Ureter (tissue), 1 donor: ENCODE data around the gene KRTAP5-6. TPM values are rescaled to one million over a fixed set of nuclear protein-coding genes. Genes with fewer than 3 reads are reported as not detected.

Experiments used
- DNase-seq: peaks from one replicate; pipeline ENCODE4 v3.0.0-alpha.2; 2020; ENCODE audit warnings: low spot score
- total RNA-seq: library from RNA; stranded (reverse); gene quantifications from one replicate; pipeline ENCODE4 v1.2.4, GENCODE V29; 2023
- donor health status: DM: yes; HTN: yes; CAD: no.

The KRTAP5-6 gene, protein sequence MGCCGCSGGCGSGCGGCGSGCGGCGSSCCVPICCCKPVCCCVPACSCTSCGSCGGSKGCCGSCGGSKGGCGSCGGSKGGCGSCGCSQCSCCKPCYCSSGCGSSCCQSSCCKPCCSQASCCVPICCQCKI
- not detected for total RNA-seq

DNA sequence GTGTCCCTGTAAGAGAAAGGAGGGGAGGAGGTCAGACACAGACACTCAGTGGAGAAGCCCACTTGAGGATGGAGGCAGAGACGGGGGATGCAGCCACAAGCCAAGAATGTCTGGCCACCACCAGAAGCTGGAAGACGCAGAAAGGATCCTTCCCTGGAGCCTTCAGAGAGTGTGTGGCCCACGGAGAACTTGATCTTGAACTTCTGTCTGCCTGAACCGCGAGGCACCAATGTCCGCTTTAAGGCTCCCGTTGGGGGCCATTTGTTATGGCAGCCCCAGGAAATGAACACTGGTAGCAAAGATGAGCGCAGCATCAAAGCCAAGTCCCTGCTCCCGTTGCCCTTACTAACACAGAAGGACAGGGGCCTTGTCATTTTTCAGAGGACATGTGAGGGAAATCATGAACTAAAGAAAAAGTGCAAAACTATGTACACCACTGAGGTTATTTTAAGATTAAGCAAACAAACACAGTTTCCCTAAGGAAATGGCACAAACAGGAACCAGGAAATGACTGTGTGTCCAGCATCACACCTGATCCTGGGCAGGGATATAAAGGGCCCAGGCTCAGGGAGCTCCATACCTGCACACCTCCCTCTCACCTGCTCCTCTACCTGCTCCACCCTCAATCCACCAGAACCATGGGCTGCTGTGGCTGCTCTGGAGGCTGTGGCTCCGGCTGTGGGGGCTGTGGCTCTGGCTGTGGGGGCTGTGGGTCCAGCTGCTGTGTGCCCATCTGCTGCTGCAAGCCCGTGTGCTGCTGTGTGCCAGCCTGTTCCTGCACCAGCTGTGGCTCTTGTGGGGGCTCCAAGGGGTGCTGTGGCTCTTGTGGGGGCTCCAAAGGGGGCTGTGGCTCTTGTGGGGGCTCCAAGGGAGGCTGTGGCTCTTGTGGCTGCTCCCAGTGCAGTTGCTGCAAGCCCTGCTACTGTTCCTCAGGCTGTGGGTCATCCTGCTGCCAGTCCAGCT, at the start of gene KRTAP5-6:
Gene KRTAP5-6 (plus strand): TSS at position 588 of the 963 bp plus-strand sequence. CDS start 51 bp downstream, at position 639.
- DNase-seq: no peak

DNA sequence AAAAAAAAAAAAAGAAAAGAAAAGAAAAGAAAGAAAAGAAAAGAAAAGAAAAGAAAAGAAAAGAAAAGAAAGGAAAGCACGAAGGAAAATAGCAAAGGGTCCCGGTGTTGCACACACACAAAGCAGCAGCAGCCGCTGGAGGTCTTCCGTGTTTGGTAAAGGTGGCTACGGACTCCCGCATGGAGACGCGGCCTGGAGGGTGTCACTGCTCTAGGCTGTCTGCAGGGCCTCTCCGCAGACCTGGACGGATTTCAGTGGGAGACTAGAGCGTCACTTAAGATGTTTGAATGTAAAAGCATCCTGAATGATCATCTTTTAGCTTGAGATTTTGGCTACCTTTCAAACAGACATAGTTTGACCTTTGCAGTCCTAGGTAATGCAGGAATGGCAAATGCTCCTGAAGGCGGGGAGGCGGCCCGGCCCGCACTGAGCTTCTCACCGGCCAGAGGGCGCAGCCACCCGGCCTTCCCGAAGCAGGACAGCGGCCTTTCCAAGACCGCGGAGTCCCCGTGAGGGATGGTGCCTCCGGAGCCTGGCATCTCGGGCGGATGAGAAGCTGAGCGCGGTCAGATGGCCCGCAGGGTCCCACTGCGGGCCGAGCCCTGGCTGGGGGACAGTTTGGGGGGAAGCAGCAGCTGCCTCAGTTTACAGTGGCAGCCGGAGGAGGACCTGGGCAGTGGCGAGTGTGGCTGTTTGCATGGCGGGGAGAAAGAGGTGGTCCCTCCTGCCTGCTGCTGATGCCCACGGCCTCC, 48.9 kb upstream of the KRTAP5-6 start:
- no peak for DNase-seq

DNA sequence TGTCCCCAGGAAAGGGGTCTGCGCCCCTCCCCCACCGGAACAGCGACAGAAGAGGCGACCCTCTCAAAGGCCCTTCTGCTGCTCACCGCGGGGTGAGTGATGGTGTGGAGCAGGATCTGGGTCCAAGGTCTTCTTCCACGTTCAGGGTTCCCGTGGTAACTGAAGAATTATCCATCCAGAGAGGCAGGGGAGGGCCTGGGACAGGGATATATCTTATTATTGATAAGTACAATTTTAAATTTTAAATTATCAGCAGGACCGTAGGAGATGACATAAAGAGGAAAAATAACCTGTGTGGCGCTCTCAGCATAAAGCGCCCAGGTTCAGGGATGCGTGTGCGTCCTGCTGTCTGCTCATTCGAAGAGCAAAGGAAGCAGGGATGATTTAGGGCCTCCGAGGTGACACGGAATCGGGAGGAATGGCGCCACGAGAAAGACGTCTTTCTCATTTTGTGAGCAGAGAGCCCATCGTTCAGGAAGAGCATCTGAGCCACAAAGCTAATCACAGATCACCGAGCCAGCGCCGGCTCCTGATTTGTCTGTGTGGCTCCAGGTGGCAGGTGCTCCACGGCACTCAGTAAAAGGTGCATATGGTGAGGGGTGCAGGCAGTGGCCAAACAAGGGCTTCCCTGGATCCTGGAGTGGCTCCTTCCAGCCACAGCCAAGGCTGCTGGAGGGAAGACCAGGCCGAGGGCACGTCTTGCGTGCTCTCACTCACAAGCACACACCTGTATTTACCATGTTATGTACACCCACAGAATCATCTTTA, 48.2 kb upstream of the KRTAP5-6 start:
- no peak for DNase-seq

DNA sequence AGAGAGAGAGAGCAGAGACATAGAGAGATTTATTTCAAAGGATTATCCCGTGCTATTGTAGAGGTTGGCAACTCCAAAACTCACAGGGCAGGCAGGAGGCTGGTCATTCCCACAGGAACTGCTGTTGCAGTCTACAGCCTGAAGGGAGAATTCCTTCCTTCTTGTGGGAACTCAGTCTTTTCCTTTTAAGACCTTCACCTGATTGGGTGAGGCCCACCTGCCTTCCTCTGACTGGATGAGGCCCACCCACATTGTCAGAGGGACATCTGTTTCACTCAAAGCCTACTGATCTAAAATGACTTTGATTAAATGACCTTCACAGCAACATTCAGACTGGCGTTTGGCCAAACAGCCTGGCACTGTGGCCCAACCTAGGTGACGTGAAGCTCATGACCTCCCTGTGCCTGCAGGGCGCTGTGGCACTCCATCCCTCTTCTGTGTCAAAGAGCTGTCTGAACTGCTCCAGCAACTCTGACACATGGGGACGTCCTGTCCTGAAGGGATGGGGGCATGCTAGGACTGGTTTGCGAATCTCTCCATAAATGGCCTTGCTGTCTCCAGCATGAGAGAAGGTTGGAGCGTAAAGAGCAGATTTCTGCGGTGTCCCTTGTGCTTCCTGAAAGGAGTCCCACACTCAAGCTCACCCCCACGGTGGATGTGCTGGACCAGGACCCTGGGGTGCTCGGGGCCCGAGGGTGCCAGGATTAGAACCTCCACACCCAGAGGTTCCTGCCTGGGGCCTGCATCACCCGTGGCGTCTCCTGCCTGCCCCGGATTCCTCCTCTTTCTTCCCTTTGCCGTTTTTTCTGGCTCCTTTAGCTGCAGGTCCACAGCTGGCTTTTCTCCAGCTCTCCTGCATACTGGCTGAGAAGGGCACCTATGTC, 46.7 kb upstream of the KRTAP5-6 start:
- DNase-seq: no peak

DNA sequence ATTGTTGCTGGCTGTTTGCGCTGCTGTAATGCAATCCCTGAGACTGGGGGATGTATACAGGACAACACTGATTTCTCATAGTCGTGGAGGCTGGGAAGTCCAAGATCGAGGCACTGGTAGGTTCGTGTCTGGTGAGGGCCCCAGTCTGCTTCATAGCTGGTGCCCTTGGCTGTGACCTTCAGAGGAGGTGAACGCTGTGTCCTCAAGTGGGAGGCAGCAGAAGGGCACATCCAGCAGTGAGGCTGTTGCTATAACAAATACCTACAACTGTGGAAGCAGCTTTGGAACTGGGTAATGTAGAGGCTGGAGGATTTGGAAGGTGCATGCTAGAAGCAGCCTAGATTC, 46.1 kb upstream of the KRTAP5-6 start:
- no peak for DNase-seq

DNA sequence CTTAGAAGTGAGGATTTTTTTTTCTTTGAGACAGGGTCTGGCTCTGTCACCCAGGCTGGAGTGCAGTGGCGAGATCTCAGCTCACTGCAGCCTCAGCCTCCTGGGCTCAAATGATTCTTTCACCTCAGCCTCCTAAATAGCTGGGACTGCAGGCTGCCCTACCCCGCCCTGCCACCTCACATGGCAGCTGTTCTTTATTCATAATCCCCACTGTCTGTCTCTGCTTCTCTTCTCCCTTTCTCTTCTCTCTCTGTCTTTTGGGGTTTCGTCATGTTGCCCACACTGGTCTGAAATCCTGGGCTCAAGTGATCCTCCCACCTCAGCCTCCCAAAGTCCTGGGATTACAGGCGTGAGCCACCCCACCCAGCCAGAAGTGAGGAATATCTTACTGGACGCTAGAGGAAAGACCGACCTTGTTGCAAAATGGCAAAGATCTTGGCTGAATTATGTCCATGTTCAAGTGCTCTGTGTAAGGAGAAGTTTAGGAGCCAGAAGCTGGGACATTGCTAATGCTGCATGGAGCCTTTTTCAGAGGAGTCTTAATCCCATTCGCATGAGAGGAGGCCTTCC, 45.5 kb upstream of the KRTAP5-6 start:
- no peak for DNase-seq

DNA sequence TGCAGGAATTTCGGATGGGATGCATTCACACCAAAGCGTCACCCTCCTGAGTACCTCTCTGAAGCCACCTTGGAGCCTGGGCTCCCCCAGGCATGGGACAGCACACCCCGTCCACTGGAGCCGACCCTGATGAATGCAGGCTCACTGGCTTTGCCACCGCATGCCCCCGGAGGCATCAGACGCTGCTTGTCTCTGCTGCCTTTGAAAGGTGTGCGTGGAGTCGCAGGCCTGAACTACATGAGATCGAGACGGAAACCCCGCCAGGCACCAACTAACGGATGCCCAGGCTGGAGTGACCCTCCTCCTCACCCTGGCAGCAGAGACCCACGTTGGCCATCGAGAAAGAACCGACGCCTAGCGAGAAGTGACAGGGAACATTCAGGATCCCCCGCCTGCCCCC, 45.0 kb upstream of the KRTAP5-6 start:
- no peak for DNase-seq

DNA sequence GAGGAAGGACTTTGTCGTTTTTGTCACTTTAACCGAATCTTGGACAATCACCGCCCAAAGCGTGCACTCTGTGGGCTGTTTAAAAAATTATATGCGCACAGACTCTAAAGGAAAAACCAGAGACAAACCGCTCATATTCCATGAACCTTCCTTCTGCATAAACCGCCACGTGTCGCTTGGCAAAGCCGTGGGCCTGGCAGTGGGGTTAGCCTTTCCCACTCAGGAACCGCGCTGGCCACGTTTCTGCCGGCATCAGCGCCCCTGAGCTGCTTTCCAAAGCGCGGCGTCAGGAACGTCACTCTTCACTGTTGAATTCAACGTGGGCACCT, 44.6 kb upstream of the KRTAP5-6 start:
- no peak for DNase-seq

DNA sequence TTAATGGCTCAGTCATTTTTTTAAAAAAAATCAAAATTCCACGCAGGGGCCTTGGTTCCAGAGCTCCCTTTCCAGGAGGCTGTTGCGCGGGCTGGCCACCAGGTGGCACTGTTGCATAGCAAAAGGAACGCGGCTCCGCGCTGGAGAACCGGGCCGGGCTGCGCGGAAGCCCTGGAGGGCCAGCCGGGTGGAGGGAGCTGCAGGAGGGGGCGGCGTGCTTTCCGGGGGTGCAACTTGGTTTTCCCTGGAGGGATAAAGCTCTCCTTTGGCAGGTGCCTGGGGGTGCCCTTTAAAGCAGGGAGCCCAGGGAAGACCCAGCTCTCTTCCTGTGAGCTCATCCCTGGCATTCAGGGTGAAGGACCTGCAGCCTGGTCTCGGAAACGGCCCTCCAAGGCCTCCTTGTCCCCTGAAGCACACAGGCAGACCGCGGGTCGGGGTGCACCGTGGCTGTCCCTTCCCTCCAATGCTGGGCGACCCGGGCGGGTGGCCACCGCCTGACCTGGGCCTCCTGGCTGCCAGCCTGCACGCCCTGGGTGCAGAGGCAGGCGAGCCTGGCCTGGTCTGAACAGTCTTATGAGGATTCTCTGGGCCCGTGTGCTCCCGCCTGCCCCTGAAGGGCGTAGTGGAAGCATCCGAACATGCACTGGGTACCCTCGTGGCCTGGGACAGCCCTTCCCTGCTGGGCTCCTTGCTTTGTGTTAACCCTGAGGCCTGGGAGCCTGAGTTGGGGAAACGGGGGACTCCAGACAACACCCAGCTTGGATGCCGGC, 44.0 kb upstream of the KRTAP5-6 start:
- peak; percentile 77 for DNase-seq

DNA sequence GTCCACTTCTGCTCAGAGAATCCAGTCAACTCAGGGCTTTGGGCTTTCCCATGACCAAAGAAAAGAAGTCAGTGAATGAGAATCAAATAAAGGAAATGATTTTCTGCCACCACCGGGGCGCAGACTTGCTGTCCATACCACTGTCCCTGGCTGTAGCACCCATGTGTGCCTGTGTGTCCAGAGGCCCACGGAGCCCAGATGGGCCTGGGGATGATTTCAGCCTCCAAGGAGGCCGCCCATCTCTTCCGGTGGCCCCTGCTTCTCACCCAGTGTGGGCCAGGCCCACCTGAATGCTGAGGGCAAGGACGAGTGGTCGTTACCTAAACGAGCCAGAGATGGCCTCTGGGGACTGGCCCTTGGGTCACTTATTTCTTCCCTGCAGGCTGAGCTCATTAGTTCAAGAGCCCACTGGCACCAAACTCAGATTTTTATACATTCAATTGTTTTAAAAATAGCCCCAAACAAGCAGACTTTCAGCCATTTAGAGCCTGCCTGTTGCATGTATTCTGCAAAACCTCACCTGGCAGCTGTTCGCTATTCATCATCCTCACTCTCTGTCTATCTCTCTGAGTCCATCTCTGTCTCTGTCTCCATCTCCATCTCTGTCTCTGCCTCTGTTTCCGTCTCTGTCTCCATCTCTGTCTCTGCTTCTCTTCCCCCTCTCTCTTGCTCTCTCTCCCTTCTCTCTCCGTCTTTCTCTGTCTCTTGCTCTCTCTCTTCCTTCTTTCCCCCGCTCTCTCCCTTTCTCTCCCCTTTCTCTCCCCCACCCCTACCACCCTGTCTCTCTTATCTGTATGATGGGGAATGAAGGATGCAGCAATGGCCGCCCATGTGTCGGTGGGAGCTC, 43.2 kb upstream of the KRTAP5-6 start:
- peak; percentile 31 for DNase-seq

DNA sequence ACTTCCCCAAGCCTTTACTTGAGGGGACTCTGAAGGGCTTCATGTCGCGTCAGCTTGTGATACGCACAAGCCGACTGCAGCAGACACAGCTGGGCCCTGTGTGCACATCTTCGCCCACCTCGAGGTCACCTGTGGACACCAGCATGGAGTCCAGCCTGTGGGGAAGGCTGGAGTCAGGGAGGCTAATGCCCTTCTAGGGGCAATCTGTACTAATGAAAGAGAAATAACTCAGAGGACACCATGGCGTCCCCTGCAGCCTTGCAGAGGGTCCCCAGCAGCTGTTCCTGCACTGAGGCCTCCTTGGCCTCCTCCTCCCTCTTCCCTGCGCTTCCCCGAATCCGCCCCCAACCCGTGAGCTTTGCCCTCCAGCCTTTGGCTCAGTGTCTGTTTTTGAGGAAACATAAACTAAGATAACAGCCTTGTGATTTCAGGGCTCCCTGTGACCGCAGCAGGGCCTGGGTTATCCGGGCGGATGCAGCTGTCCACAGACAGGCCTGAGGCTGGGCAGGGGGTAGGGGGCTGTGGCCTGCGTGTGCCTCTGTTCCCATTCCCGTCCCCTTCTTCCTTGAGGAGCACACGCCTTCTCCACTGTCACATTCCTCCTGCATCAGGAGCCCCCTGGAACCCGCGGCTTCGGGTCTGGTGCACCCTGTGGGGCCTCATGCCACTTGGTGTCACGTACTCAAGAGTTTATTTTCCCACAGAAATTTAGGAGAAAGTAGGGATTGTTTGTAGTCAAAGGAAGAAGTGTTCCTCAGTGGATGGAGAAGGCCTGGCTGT, 42.4 kb upstream of the KRTAP5-6 start:
- peak; percentile 34 for DNase-seq

DNA sequence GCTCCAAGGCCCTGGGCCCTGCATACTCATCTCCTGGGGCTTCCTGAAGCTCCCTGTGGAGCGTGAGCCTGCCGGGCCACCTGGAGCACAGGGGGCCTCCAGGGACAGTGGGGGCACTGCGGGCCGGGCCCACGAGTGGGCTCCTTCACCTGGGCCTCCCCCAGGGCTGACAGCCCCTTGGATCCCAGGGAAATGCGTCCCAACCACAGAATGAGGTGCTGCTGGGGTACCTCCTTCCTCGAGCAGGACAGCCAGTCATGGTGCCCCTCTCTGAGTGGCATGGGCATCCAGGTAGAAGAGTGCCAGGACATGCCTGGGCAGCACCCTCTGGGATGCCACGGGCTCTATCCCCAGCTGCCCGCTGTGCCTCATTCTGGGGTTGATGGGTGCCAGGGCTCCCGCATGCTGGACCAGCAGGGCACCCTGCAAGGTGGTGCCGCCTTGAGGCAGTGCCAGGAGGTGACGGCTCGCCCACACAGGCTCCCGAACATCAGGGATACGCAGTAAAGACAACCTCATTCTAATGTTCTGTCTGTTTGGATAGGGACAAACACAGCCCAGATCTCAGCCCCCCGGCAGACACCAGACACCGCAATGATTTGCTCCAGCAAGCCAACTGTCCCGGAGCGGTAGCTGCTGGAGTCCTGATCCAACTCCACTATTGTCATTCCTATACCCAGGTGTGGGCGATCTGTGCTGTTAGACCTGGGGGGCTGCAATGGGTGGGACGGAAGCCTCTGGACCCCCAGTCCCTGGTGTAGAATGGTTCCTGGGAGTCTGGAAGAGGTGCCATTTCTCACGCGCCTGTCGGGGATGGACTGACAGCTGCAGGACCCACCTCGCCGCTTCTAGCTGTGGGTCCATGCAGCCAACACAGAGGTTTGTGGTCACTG, 41.6 kb upstream of the KRTAP5-6 start:
- peak; percentile 42 for DNase-seq

DNA sequence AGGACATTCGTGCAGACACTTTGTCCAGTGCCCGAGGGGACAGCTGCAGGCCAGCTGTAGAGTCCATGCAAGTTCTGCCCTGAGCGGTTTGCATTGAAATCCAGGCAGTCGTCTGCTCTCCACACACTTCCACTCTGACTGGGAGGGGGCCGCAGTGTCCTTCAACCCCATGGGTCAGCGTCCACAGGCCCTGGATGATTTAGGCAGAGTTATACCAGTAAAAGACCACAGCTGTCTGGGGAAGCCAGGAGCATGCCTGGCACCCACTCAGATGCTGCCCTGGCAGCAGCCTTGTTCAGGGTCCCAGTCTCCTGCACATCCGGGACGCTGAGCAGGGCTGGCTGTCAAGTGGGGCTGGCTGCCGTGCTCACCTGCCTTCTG, 40.9 kb upstream of the KRTAP5-6 start:
- peak; percentile 41 for DNase-seq

DNA sequence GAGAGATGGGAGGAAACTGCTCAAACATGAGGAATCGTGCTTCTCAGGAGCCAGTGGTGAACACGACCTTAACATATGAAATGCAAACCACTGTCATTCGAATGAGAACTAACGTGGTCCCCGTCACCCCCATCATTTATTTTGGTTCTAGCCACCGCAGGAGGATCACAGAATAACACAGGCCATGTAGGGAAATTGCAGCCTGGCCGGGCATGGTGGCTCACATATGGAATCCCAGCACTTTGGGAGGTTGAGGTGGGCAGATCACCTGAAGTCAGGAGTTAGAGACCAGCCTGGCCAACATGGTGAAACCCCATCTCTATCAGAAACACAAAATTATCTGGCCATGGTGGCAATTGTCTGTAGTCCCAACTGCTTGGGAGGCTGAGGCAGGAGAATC, 40.3 kb upstream of the KRTAP5-6 start:
- peak; percentile 24 for DNase-seq

DNA sequence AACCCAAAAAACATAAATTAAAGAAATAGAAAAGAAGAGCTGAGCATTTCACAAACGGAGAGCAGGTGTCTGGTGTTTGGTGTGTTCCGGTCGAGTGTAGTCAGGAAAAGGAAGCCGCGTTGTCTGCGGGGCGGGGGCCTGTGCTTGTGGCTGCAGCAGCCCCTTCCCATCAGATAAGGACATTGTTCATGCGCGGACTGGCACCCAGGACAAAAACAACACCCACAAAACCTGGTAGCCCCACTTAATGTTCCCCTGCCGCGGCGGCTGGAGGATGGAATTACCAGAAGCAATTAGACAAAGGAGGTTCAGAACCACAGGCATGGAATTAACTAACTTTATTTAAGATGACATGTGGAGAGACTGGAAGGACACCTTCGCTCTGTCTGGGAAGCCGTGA, 37.5 kb upstream of the KRTAP5-6 start:
- peak; percentile 35 for DNase-seq

DNA sequence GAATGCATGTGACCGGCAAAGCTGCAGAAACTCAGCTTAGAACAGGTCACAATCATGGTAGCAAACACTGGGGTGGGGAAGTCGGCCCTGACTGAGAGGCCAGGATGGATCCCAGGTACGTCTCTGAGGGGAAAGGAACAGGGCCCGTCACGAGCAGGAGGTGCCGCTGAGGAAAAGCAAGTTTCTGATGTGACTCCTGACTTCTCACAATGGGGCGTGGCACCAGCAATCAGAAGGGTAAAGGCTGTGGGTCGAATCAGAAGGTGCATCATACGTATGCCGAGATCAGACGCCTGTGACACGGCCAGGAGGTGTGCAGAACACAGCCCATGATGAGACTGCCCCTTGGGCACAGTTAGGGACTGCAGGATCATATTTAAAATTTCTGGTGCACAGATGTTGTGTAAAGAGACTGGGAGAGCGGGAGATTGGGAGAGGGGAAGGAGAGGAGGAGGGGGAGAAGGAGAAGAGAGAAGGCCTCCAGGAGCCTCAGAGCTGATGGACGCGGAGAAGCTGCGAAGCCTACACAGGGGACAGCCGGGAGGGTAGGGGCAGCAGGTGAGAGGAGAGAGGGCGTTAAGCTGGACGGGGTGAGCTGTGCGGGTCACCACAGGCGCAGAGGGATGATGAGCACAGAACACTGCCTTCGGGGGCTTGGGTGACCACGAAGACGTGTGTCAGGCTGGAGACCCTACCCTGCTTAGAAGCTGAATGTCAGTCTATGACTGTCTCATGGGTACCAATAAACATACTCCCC, 36.7 kb upstream of the KRTAP5-6 start:
- peak; percentile 29 for DNase-seq
